ENCODE results near the gene SLC9A8. TPM values are rescaled to one million over a fixed set of nuclear protein-coding genes. Genes with fewer than 3 reads are reported as not detected.

SLC9A8 gene
- total and polyA plus RNA-seq, 9 of the 15 experiments (the other 6 are each of a cell fraction or from before 2014, with no cell fraction given): 0.56 to 9.7 (median 5.0) TPM

- no peak for TF ChIP-seq CREB3L1 (IDR thresholded peaks at IDR 0.05; ENCODE audit: borderline replicate concordance, low read depth)
- no peak for TF ChIP-seq MAFK (IDR thresholded peaks at IDR 0.05; ENCODE audit: low read length)
- TF ChIP-seq ZFPM2 (CRISPR knock-in tag; IDR thresholded peaks at IDR 0.05): no peak
- no peak for TF ChIP-seq KLF1 (tag; IDR thresholded peaks at IDR 0.05)
- no peak for TF ChIP-seq MCM3 (IDR thresholded peaks at IDR 0.05)
- TF ChIP-seq POLR2AphosphoS2 (IDR thresholded peaks at IDR 0.05; ENCODE audit: low read length): no peak
- TF ChIP-seq ZNF586 (CRISPR knock-in tag; conservative IDR thresholded peaks at IDR 0.05): no peak
- TF ChIP-seq FOXA3 (CRISPR knock-in tag; conservative IDR thresholded peaks at IDR 0.05 in 1 of 2, IDR thresholded peaks at IDR 0.05 in 1 of 2): no peak
- no peak for TF ChIP-seq SP2 (IDR thresholded peaks at IDR 0.05; ENCODE audit: extremely low read depth, low read depth, low read length, poor library complexity, severe bottlenecking)
- TF ChIP-seq ATF3 (IDR thresholded peaks at IDR 0.05): no peak
- TF ChIP-seq ATF3 (CRISPR knock-in tag; conservative IDR thresholded peaks at IDR 0.05): no peak
- TF ChIP-seq GTF2A2 (tag; IDR thresholded peaks at IDR 0.05): no peak
- no peak for TF ChIP-seq FOXK2 (conservative IDR thresholded peaks at IDR 0.05 in 1 of 2, IDR thresholded peaks at IDR 0.05 in 1 of 2; ENCODE audit: low read depth in 2 of 2)
- no peak for TF ChIP-seq KAT2B (IDR thresholded peaks at IDR 0.05; ENCODE audit: low read depth, low read length)
These were observed 57.6 kb downstream of the SLC9A8 start (continued) for GRCh38 chr20:49870261-49870660.

Data from K562 (cell line).